C4-2B (cell line): ENCODE results near the gene ROMO1.

Experiments used
- H3K27ac ChIP-seq: fragments of 450-650 bp; 2 replicates; pipeline ENCODE4 v1.5.1; 2017
- ZFX ChIP-seq: fragments of 450-650 bp; IDR thresholded peaks from 2 replicates; pipeline ENCODE4 v1.6.1; 2017
- TF ChIP-seq, protein P1 (sequence below): fragments of 450-650 bp; conservative IDR thresholded peaks from 2 replicates; pipeline ENCODE4 v1.5.1; 2017; ENCODE audit warnings: mild to moderate bottlenecking

Gene ROMO1

DNA sequence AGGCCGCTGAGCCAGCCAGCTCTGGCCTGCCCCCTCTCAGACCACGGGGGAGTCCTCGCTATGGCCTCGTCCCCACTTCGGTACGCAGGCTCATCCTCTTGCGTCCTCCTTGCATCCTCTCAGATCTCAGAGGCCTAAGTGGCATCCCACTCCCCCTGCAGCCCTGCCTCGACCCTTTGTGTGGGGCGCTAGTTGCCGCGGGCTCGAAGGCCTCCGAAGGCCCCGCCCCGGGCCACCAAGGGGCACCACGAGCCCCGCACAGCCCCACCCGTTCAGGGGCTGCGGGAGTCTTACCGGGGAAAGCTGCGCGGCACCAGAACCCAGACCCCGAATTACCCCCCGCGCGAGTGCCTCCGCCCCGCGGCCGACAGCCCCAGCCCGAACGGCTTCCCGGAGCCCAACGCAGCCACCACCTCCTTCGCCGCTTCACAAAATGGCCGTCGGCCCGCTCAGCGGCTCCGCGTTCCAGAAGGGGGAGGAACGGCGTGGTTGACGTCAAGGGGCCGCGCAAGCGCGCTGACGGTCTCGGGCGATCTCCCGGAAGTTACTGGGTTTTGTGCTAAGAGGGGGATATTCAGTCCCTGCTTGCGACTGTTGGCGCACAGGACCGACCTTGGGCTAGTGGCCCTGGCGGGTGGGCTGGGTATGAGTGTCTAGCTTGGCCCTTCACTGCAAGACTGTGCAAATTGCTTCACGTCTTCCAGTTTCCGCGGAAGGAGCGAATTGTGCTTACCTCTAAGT is 34.6 kb upstream of the ROMO1 start, which contains the start of the genes CPNE1 and RBM12:
CPNE1 (minus strand) TSS at position 435 of the 741 bp plus-strand sequence. CDS start 31,977 bp downstream, outside the sequence.
RBM12 (minus strand) TSS at position 435 of the 741 bp plus-strand sequence. CDS start 9,578 bp downstream, outside the sequence.
- peak; percentile 97 for TF ChIP-seq ZFX
- TF ChIP-seq, protein P1, sequence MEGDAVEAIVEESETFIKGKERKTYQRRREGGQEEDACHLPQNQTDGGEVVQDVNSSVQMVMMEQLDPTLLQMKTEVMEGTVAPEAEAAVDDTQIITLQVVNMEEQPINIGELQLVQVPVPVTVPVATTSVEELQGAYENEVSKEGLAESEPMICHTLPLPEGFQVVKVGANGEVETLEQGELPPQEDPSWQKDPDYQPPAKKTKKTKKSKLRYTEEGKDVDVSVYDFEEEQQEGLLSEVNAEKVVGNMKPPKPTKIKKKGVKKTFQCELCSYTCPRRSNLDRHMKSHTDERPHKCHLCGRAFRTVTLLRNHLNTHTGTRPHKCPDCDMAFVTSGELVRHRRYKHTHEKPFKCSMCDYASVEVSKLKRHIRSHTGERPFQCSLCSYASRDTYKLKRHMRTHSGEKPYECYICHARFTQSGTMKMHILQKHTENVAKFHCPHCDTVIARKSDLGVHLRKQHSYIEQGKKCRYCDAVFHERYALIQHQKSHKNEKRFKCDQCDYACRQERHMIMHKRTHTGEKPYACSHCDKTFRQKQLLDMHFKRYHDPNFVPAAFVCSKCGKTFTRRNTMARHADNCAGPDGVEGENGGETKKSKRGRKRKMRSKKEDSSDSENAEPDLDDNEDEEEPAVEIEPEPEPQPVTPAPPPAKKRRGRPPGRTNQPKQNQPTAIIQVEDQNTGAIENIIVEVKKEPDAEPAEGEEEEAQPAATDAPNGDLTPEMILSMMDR = no peak
- H3K27ac ChIP-seq = peak within 1 kb of the TSS; percentile 97

DNA sequence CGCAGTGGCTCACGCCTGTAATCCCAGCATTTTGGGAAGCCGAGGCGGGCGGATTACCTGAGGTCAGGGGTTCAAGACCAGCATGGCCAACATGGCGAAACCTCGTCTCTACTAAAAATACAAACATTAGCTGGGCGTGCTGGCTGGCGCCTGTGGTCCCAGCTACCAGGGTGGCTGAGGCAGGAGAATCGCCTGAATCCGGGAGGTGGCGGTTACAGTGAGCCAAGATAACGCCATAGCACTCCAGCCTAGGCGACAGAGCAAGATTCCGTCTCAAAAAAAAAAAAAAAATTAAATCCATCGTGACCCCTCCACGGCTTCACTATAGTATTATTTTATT is 33.3 kb upstream of the ROMO1 start:
- H3K27ac ChIP-seq = no peak overlapping the region

DNA sequence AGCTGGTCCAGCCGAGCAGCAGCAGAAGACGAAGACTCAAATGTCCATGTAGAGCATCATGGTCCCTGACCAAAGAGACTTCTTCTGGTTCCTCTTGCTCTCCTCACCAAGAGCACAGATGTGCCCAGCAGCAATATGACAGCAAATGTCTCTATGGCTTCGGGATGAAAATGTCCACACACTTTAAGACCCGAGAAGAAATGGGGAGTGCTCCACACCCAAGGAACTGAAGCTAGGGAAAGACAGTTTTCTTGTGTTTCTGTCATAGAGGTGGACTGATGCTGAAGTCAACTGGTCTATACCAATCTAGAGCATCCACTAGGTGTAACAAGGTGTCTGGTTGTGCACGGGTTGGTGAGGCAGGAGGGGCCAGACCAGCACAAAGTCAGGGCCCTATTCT is 30.0 kb upstream of the ROMO1 start:
- TF ChIP-seq, protein P1 = no peak
- no peak for TF ChIP-seq ZFX
- no peak overlapping the region for H3K27ac ChIP-seq

More for the DNA sequence above, 33.3 kb upstream of the ROMO1 start:
- TF ChIP-seq, protein P1 = no peak
- no peak for TF ChIP-seq ZFX

DNA sequence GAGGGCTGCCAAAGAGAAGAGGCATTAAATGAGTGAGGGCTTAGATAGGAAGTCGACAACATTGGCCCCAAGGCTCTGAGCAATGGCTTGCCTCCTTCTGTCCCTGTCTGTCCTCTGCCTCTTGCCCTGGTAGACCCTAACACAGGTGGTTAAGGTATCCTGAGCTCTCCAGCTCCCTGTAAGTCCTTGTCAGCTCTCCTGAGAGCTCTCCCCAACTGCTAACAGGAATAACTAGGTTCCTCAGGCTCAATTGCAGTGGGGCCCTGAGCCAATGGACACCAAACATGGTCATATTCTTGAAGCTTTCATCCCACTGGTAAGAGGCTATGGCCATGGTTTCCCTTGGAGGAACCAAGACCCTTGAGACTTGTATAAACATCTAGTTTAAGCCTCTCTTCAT is 29.5 kb upstream of the ROMO1 start:
- no peak overlapping the region for H3K27ac ChIP-seq
- TF ChIP-seq, protein P1 = no peak
- TF ChIP-seq ZFX = no peak

DNA sequence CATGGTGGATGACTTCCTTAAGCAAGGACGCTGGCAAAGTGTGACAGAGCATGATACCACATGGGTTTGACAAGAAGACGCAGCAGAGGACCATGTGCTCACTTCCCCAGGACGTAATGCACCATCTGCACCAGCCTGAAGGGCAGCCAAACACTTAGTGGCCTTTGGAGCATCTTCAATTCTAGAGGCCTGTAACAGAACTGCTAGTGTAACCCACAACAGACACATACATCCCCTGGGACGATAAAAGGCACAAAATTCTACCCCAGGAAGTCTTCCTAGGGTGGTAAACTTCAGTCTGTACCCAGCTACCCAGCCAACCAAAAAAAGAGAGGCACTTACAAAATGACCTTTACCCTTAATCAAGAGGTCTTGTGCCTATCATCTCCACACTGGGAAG is 25.3 kb upstream of the ROMO1 start:
- no peak overlapping the region for H3K27ac ChIP-seq
- no peak for TF ChIP-seq ZFX
- TF ChIP-seq, protein P1 = no peak

DNA sequence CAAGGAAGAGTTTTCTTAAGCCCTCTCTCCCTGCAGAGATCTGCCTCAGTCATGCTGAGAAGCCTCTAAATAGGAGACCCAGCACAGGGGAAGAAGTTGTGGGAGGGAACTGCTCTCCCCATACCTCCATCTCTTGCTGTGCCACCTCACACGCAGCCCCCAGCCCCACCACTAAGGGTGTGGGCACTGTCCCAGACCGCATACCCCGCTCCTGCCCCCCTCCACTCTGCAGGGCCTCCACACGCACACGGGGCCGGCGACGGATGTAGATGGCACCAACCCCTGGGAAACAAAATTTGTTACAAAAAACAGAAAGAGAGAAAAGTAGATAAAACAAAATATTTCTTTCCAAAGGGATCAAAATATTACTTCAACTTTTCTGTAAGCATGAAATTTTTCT is 24.3 kb upstream of the ROMO1 start:
- TF ChIP-seq ZFX = no peak
- TF ChIP-seq, protein P1 = no peak

DNA sequence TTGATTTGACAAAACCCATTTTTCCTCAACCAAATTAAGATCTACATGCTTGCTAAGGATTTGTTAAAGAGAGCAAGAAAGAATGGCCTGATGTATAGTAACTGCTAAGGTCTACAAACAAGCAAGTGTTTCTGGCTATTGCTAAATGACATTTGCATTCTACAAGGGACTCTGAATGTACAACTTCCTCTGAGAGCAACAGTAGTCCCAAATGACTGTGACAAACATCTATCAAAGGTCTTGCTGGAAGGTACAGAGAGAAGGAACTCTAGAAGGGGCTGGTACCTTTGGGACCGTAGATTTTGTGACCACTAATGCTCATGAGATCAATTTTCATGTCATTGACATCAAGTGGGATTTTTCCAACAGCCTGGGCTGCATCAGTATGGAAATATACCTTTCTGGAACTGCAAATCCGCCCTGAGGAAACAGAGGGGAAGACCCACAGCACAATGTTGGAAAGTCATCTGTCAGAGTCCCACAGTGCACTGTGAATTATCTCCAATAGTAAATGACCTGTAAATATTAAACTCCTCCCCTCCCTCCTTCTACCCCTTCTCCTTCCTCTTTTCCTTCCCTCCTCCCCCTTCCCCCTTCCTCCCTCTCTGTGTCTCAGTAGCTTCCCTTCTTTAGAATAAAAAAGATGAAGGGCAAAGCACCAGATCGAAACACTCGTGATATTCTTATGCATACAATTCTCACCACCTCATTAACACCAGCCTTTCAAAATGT is 18.6 kb upstream of the ROMO1 start:
- TF ChIP-seq, protein P1 = no peak
- TF ChIP-seq ZFX = no peak
- no peak overlapping the region for H3K27ac ChIP-seq

More for the DNA sequence above, 24.3 kb upstream of the ROMO1 start:
- no peak overlapping the region for H3K27ac ChIP-seq
